Adrenal gland (tissue), 12 donors: Measurements from ENCODE around the gene CDK1. TPM values are rescaled to one million over a fixed set of nuclear protein-coding genes. Genes with fewer than 3 reads are reported as not detected.

Experiments
- DNase-seq, 7 donors: peaks; one replicate each; pipeline ENCODE4 v3.0.0-alpha.2; 2019 to 2020
- H3K27ac ChIP-seq, 5 donors: fragments of 200-600 bp; sonication (generic) in 4 of 5; 1 replicate in 3 of 5; 2 replicates in 2 of 5; pipeline versions ENCODE4 v1.5.1 to v1.8.0; 2016 to 2020; ENCODE audit warnings: mild to moderate bottlenecking in 1 of 5
- H3K27me3 ChIP-seq: fragments of 200-600 bp; 2 replicates; pipeline ENCODE4 v1.8.0; 2021
- H3K36me3 ChIP-seq, 2 donors: fragments of 200-600 bp; replicated peaks in 1 of 2; 1 replicate in 1 of 2; 2 replicates in 1 of 2; pipeline versions ENCODE4 v1.5.1 to v1.8.0; 2018 to 2022
- H3K4me1 ChIP-seq, 2 donors: fragments of 200-600 bp; replicated peaks in 1 of 2; 1 replicate in 1 of 2; 2 replicates in 1 of 2; pipeline versions ENCODE4 v1.5.1 to v1.8.0; 2018 to 2021
- H3K4me3 ChIP-seq, 4 donors: fragments of 200-600 bp; sonication (generic) in 3 of 4; one replicate each; pipeline ENCODE4 v1.5.1; 2016 to 2018
- H3K9me3 ChIP-seq, 3 donors: fragments of 200-600 bp; sonication (generic) in 1 of 3; replicated peaks in 1 of 3; 1 replicate in 2 of 3; 2 replicates in 1 of 3; pipeline versions ENCODE4 v1.5.1 to v1.8.0; 2016 to 2021
- POLR2A ChIP-seq, 2 donors: fragments of 450-650 bp; IDR thresholded peaks; one replicate each; pipeline ENCODE4 v1.6.1; 2017; ENCODE audit warnings: antibody characterized with exemption in 2 of 2, mild to moderate bottlenecking in 2 of 2, moderate library complexity in 1 of 2
- WGBS, 4 donors: extraction: QIAGEN DNeasy Blood & Tissue Kit in 2 of 4; methylation state at CpG; one replicate each; pipeline versions ENCODE4 v1.1.5 to v1.1.7; 2013 to 2017; 5-methylcytosine and 5-hydroxymethylcytosine counted together
- intact Hi-C, 2 donors: fragments of 100-400 bp; cut with DNase I; formaldehyde crosslinking; loops; one replicate each; pipeline versions ENCODE4 v1.14.1 to v1.15.0; 2022 to 2023
- polyA plus RNA-seq, 3 donors: library from polyadenylated mRNA; stranded (reverse); fragments of 200-250 nt in 2 of 3; fragments of 350-450 nt in 1 of 3; fragmentation: Illumina TruSeq in 1 of 3; extraction: RNeasy Lipid Tissue Mini Kit (QIAGEN cat#74804) in 1 of 3; gene quantifications; one replicate each; pipeline ENCODE4 v1.2.3, GENCODE V29; 2013 to 2014
- total RNA-seq, 9 donors: library from RNA; depleted of rRNA in 4 of 9; stranded (reverse); fragments of >200 nt in 4 of 9; fragments of 120-200 nt in 1 of 9; fragmentation: NEBNext Ultra II Directional in 1 of 9; extraction: Animal tissue kit (Norgen Biotek cat#: 25700) in 1 of 9; gene quantifications; one replicate each; pipeline versions ENCODE4 v1.1.0 to v1.2.4, GENCODE V29; 2013 to 2023
- TF ChIP-seq, protein P1 (sequence below), 6 experiments: fragments of 450-650 bp in 4 of 6; fragments of 200-600 bp in 2 of 6; sonication (generic) in 1 of 6; IDR thresholded peaks; 1 replicate in 5 of 6; 2 replicates in 1 of 6; pipeline versions ENCODE4 v1.5.1 to v1.8.0; 2016 to 2021; ENCODE audit warnings: antibody characterized with exemption in 6 of 6, mild to moderate bottlenecking in 2 of 6, moderate library complexity in 1 of 6
- donor health status: healthy with polysubstance abuse.
- donor health status: Bipolar disorder and iron deficiency.
- donor health status: DM: yes; HTN: yes; CAD: no.
- donor health status: DM: no; HTN: no; CAD: no.
- donor health status: DM: no; HTN: no; CAD: no.
- donor health status: DM: yes; HTN: yes; CAD: no.

CDK1 gene
- total and polyA plus RNA-seq, 12 donors, result 1.1 to 44.3 (median 2.4) TPM

GRCh38 chr10:60842694-60843093 is 64.4 kb downstream of the CDK1 start:
- Histone ChIP-seq H3K36me3 (no peaks in the 10 kb centered on the region), H3K4me1 (peaks cover 0 to under 1% of the 10 kb centered on the region in 2 donors), H3K9me3 (no peaks in the 10 kb centered on the region), H3K4me3 (no peak overlapping the region), H3K27me3 (no peaks in the 10 kb centered on the region), H3K27ac (no peak overlapping the region)
- DNase-seq, result no peak
- TF ChIP-seq, protein P1, sequence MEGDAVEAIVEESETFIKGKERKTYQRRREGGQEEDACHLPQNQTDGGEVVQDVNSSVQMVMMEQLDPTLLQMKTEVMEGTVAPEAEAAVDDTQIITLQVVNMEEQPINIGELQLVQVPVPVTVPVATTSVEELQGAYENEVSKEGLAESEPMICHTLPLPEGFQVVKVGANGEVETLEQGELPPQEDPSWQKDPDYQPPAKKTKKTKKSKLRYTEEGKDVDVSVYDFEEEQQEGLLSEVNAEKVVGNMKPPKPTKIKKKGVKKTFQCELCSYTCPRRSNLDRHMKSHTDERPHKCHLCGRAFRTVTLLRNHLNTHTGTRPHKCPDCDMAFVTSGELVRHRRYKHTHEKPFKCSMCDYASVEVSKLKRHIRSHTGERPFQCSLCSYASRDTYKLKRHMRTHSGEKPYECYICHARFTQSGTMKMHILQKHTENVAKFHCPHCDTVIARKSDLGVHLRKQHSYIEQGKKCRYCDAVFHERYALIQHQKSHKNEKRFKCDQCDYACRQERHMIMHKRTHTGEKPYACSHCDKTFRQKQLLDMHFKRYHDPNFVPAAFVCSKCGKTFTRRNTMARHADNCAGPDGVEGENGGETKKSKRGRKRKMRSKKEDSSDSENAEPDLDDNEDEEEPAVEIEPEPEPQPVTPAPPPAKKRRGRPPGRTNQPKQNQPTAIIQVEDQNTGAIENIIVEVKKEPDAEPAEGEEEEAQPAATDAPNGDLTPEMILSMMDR (IDR thresholded peaks at IDR 0.05), result no peak
- no peak for TF ChIP-seq POLR2A (IDR thresholded peaks at IDR 0.05)
- WGBS, 4 donors, result 79 to 87% (median 83%) methylated on average over 1 of the region's 1 CpG
- intact Hi-C loops, result no loop called here

Other genes with a start within 250 kb of the CDK1 start
- gene RHOBTB1, start 165.7 kb downstream of the CDK1 start, total RNA-seq, result 100 to 1,000 TPM in 1 of 9 donors, 10 to 100 TPM in 8; 16.0 to 122 (median 31.7) TPM
- 10 to 100 TPM in 2 of 3 donors, 1 to 10 TPM in 1; 7.9 to 17.8 (median 16.2) TPM for gene RHOBTB1, start 165.7 kb downstream of the CDK1 start, polyA plus RNA-seq